SK-N-SH (cell line): Measurements from ENCODE around the gene MRPS2. TPM values are rescaled to one million over a fixed set of nuclear protein-coding genes. Genes with fewer than 3 reads are reported as not detected.

Source experiments
- CTCF ChIA-PET: fragments of 300-600, 350-600 bp; formaldehyde crosslinking; extraction: SDS; loops from one replicate; lab custom pipeline; 2021; lab: Yijun Ruan, JAX
- POLR2A ChIA-PET: fragments of 350-600 bp; sonication (Branson Sonifier 250); formaldehyde crosslinking; extraction: SDS; loops from one replicate; lab custom pipeline; 2020; ENCODE audit warnings: antibody characterized with exemption, inconsistent platforms; lab: Yijun Ruan, JAX
- DNase-seq: peaks from one replicate; pipeline ENCODE4 v3.0.0; 2012
- H2AFZ ChIP-seq: fragments of 200-600 bp; sonication (generic); 2 replicates; pipeline ENCODE4 v1.8.1; 2016; ENCODE audit warnings: antibody characterized with exemption, mild to moderate bottlenecking, low read depth
- H3F3A ChIP-seq: fragments of 200-600 bp; sonication (generic); replicated peaks from 2 replicates; pipeline ENCODE3; 2016; ENCODE audit warnings: antibody characterized with exemption, mild to moderate bottlenecking; ENCODE audit not compliant: insufficient read depth
- H3K27ac ChIP-seq, 2 experiments: fragments of 200-500 bp in 1 of 2; fragments of 200-600 bp in 1 of 2; sonication (Bioruptor generic) in 1 of 2; sonication (generic), shearing (Covaris generic) in 1 of 2; 2 replicates each; pipeline versions ENCODE4 v1.5.1 to v1.6.1; 2014 to 2016; ENCODE audit warnings: low read depth in 2 of 2, inconsistent platforms in 1 of 2, low read length in 1 of 2, mild to moderate bottlenecking in 1 of 2, mixed read lengths in 1 of 2
- H3K27me3 ChIP-seq: fragments of 200-600 bp; sonication (generic), shearing (Covaris generic); 2 replicates; pipeline ENCODE4 v1.6.1; 2016; ENCODE audit warnings: mixed run types; ENCODE audit not compliant: insufficient read depth
- H3K36me3 ChIP-seq, 2 experiments: fragments of 200-500 bp in 1 of 2; fragments of 200-600 bp in 1 of 2; sonication (Bioruptor generic) in 1 of 2; sonication (generic) in 1 of 2; replicated peaks in 1 of 2; 2 replicates each; pipeline versions ENCODE3 to v1.5.1; 2014 to 2016; ENCODE audit warnings: low read length in 1 of 2, mild to moderate bottlenecking in 1 of 2; ENCODE audit not compliant: insufficient read depth in 2 of 2, control insufficient read depth in 1 of 2
- H3K4me1 ChIP-seq, 2 experiments: fragments of 200-500 bp in 1 of 2; fragments of 200-600 bp in 1 of 2; sonication (Bioruptor generic) in 1 of 2; sonication (generic), shearing (Covaris generic) in 1 of 2; 2 replicates each; pipeline versions ENCODE4 v1.5.1 to v1.6.1; 2014 to 2016; ENCODE audit warnings: low read depth in 1 of 2, low read length in 1 of 2, mixed run types in 1 of 2; ENCODE audit not compliant: insufficient read depth in 2 of 2, control insufficient read depth in 1 of 2
- H3K4me2 ChIP-seq: fragments of 200-600 bp; sonication (generic), shearing (Covaris generic); 2 replicates; pipeline ENCODE4 v1.6.1; 2017; ENCODE audit warnings: mixed run types
- H3K4me3 ChIP-seq, 2 experiments: fragments of 200-500 bp in 1 of 2; fragments of 200-600 bp in 1 of 2; sonication (Bioruptor generic) in 1 of 2; sonication (generic), shearing (Covaris generic) in 1 of 2; 2 replicates each; pipeline versions ENCODE4 v1.5.1 to v1.8.1; 2014 to 2016; ENCODE audit warnings: low read depth in 2 of 2, inconsistent platforms in 1 of 2, low read length in 1 of 2, mild to moderate bottlenecking in 1 of 2, mixed read lengths in 1 of 2, moderate library complexity in 1 of 2
- H3K79me2 ChIP-seq: fragments of 200-600 bp; sonication (generic); 2 replicates; pipeline ENCODE4 v1.8.1; 2017; ENCODE audit warnings: mild to moderate bottlenecking; ENCODE audit not compliant: insufficient read depth
- H3K9ac ChIP-seq: fragments of 200-600 bp; sonication (generic); 2 replicates; pipeline ENCODE4 v1.6.1; 2017; ENCODE audit warnings: mixed run types
- H3K9me2 ChIP-seq: fragments of 200-600 bp; sonication (generic); 2 replicates; pipeline ENCODE4 v1.6.1; 2017; ENCODE audit warnings: mixed run types
- H3K9me3 ChIP-seq: fragments of 200-600 bp; sonication (generic); 2 replicates; pipeline ENCODE4 v1.6.1; 2017; ENCODE audit warnings: mixed run types, mild to moderate bottlenecking, moderate library complexity
- H4K20me1 ChIP-seq: fragments of 200-600 bp; sonication (generic); 2 replicates; pipeline ENCODE4 v1.6.1; 2017; ENCODE audit warnings: mild to moderate bottlenecking, mixed run types; ENCODE audit not compliant: insufficient read depth
- ELF1 ChIP-seq: IDR thresholded peaks from 2 replicates; pipeline ENCODE4 v1.4.0; 2012
- FOSL2 ChIP-seq: IDR thresholded peaks from 2 replicates; pipeline ENCODE4 v1.4.0; 2012; ENCODE audit warnings: low read depth, mild to moderate bottlenecking, moderate library complexity, borderline replicate concordance
- JUND ChIP-seq: IDR thresholded peaks from 2 replicates; pipeline ENCODE4 v1.4.0; 2012
- MXI1 ChIP-seq: IDR thresholded peaks from 2 replicates; pipeline ENCODE4 v1.6.1; 2012; ENCODE audit warnings: mild to moderate bottlenecking, low read depth, low read length, improper control_type of control experiment
- NFIC ChIP-seq: IDR thresholded peaks from 2 replicates; pipeline ENCODE4 v1.4.0; 2012; ENCODE audit warnings: borderline replicate concordance
- NRF1 ChIP-seq: IDR thresholded peaks from 2 replicates; pipeline ENCODE4 v1.6.1; 2012; ENCODE audit warnings: low read depth, mild to moderate bottlenecking, low read length
- POLR2AphosphoS5 ChIP-seq: IDR thresholded peaks from 2 replicates; pipeline ENCODE4 v1.6.1; 2012; ENCODE audit warnings: low read depth, low read length
- RAD21 ChIP-seq: IDR thresholded peaks from 2 replicates; pipeline ENCODE4 v1.6.1; 2012; ENCODE audit warnings: mild to moderate bottlenecking, low read length
- RXRA ChIP-seq: IDR thresholded peaks from 2 replicates; pipeline ENCODE4 v1.4.0; 2012; ENCODE audit warnings: low read depth, mild to moderate bottlenecking, borderline replicate concordance
- SMC3 ChIP-seq: IDR thresholded peaks from 2 replicates; pipeline ENCODE4 v1.6.1; 2012; ENCODE audit warnings: low read depth, low read length, improper control_type of control experiment
- TAF1 ChIP-seq: IDR thresholded peaks from 2 replicates; pipeline ENCODE4 v1.6.1; 2012; ENCODE audit warnings: low read depth, mild to moderate bottlenecking, low read length, moderate library complexity, borderline replicate concordance
- TCF12 ChIP-seq: IDR thresholded peaks from 2 replicates; pipeline ENCODE4 v1.4.0; 2012
- TEAD4 ChIP-seq: IDR thresholded peaks from 2 replicates; pipeline ENCODE4 v1.4.0; 2012; ENCODE audit warnings: mild to moderate bottlenecking, borderline replicate concordance; ENCODE audit not compliant: insufficient read depth
- USF2 ChIP-seq: fragments of 150-350 bp; IDR thresholded peaks from 2 replicates; pipeline ENCODE4 v1.6.1; 2017; ENCODE audit warnings: antibody characterized with exemption, low read length, low read depth, borderline replicate concordance
- YY1 ChIP-seq: IDR thresholded peaks from 2 replicates; pipeline ENCODE4 v1.4.0; 2012; ENCODE audit warnings: low read depth, mild to moderate bottlenecking
- WGBS: methylation state at CpG from one replicate; pipeline ENCODE4 v1.1.6; 2017; ENCODE audit warnings: low lambda C conversion rate; 5-methylcytosine and 5-hydroxymethylcytosine counted together
- polyA plus RNA-seq, 3 experiments: library from polyadenylated mRNA; depleted of rRNA; stranded (reverse); fragments of >200 nt; gene quantifications; 2 replicates each; pipeline ENCODE4 v1.2.3, GENCODE V29; 2012
- TF ChIP-seq, protein P1 (sequence below): fragments of 150-350 bp; IDR thresholded peaks from 2 replicates; pipeline ENCODE4 v1.6.1; 2016; ENCODE audit warnings: mild to moderate bottlenecking, low read depth, low read length
- TF ChIP-seq, protein P2 (sequence below): IDR thresholded peaks from 2 replicates; pipeline ENCODE4 v1.6.1; 2012; ENCODE audit warnings: mild to moderate bottlenecking, low read depth, low read length, moderate library complexity
- TF ChIP-seq, protein P3 (sequence below): IDR thresholded peaks from 2 replicates; pipeline ENCODE4 v1.4.0; 2012; ENCODE audit warnings: low read depth, borderline replicate concordance
- TF ChIP-seq, protein P4 (sequence below): IDR thresholded peaks from 2 replicates; pipeline ENCODE4 v1.4.0; 2012; ENCODE audit warnings: low read depth

MRPS2 gene
- polyA plus RNA-seq, 1 of the 3 experiments (the other 2 are of a cell fraction), result 113 TPM

- ChIA-PET CTCF (interaction anchor here (1.0 to 2.4 kb wide), 14 partner anchors 8 to 290 kb away, joined by 3 to 23 read pairs (median 5); partner anchors contain the start of gene KCNT1), POLR2A (interaction anchor here (2.3 kb wide), 1 partner anchor 25 kb away, joined by 8 read pairs; no protein-coding TSS in a partner anchor)
- Histone ChIP-seq H4K20me1 (peaks cover 22% of the 10 kb centered on the region), H3K36me3 (peaks cover 3 to 33% of the 10 kb centered on the region in 2 experiments), H3K4me3 (no peak overlapping the region), H3K9ac (no peak overlapping the region), H3K9me2 (no peaks in the 10 kb centered on the region), H3K4me2 (no peak overlapping the region), H3F3A (no peaks in the 10 kb centered on the region), H2AFZ (no peak overlapping the region), H3K27ac (no peak overlapping the region), H3K27me3 (no peaks in the 10 kb centered on the region), H3K9me3 (no peaks in the 10 kb centered on the region), H3K4me1 (peaks cover 6 to 13% of the 10 kb centered on the region in 2 experiments; a peak in 3 of 4 replicates), H3K79me2 (peaks cover 19% of the 10 kb centered on the region)
- 95% methylated on average over 11 of the region's 24 CpGs for WGBS
- DNase-seq, result peak; percentile 16
- TF ChIP-seq POLR2AphosphoS5 (no peak), NFIC (no peak), ELF1 (no peak), TCF12 (no peak), TAF1 (no peak), TEAD4 (no peak)
- TF ChIP-seq, protein P1, sequence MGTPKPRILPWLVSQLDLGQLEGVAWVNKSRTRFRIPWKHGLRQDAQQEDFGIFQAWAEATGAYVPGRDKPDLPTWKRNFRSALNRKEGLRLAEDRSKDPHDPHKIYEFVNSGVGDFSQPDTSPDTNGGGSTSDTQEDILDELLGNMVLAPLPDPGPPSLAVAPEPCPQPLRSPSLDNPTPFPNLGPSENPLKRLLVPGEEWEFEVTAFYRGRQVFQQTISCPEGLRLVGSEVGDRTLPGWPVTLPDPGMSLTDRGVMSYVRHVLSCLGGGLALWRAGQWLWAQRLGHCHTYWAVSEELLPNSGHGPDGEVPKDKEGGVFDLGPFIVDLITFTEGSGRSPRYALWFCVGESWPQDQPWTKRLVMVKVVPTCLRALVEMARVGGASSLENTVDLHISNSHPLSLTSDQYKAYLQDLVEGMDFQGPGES, result no peak
- TF ChIP-seq, protein P2, sequence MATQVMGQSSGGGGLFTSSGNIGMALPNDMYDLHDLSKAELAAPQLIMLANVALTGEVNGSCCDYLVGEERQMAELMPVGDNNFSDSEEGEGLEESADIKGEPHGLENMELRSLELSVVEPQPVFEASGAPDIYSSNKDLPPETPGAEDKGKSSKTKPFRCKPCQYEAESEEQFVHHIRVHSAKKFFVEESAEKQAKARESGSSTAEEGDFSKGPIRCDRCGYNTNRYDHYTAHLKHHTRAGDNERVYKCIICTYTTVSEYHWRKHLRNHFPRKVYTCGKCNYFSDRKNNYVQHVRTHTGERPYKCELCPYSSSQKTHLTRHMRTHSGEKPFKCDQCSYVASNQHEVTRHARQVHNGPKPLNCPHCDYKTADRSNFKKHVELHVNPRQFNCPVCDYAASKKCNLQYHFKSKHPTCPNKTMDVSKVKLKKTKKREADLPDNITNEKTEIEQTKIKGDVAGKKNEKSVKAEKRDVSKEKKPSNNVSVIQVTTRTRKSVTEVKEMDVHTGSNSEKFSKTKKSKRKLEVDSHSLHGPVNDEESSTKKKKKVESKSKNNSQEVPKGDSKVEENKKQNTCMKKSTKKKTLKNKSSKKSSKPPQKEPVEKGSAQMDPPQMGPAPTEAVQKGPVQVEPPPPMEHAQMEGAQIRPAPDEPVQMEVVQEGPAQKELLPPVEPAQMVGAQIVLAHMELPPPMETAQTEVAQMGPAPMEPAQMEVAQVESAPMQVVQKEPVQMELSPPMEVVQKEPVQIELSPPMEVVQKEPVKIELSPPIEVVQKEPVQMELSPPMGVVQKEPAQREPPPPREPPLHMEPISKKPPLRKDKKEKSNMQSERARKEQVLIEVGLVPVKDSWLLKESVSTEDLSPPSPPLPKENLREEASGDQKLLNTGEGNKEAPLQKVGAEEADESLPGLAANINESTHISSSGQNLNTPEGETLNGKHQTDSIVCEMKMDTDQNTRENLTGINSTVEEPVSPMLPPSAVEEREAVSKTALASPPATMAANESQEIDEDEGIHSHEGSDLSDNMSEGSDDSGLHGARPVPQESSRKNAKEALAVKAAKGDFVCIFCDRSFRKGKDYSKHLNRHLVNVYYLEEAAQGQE, result no peak
Observed at GRCh38 chr9:135505406-135506187, 5.1 kb downstream of the MRPS2 start.

GRCh38 chr9:135506327-135507103 lies 6.0 kb downstream of the MRPS2 start:
- 67% methylated on average over 3 of the region's 14 CpGs for WGBS
- no peak for TF ChIP-seq NRF1
- TF ChIP-seq USF2, result no peak
- no peak for TF ChIP-seq YY1
- no peak for TF ChIP-seq RXRA
- TF ChIP-seq, protein P3, sequence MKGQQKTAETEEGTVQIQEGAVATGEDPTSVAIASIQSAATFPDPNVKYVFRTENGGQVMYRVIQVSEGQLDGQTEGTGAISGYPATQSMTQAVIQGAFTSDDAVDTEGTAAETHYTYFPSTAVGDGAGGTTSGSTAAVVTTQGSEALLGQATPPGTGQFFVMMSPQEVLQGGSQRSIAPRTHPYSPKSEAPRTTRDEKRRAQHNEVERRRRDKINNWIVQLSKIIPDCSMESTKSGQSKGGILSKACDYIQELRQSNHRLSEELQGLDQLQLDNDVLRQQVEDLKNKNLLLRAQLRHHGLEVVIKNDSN, result no peak
- no peak for TF ChIP-seq MXI1
- TF ChIP-seq FOSL2, result no peak
- TF ChIP-seq, protein P4, sequence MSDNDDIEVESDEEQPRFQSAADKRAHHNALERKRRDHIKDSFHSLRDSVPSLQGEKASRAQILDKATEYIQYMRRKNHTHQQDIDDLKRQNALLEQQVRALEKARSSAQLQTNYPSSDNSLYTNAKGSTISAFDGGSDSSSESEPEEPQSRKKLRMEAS, result no peak
- no peak for TF ChIP-seq JUND
- TF ChIP-seq SMC3, result no peak
- no peak for TF ChIP-seq POLR2AphosphoS5
- TF ChIP-seq RAD21, result no peak
- TF ChIP-seq NFIC, result no peak

More at GRCh38 chr9:135506327-135507103, 6.0 kb downstream of the MRPS2 start:
- no peak overlapping the region for H3K27ac ChIP-seq
- H3K79me2 ChIP-seq, result peaks cover 11% of the 10 kb centered on the region
- ChIA-PET CTCF (interaction anchor here (2.1 kb wide), 1 partner anchor 86 kb away, joined by 9 read pairs; no protein-coding TSS in a partner anchor), POLR2A (no interaction called here)
- no peak overlapping the region for H3K9ac ChIP-seq
- H3K27me3 ChIP-seq, result no peaks in the 10 kb centered on the region
- H2AFZ ChIP-seq, result no peak overlapping the region
- no peak overlapping the region for H3K4me2 ChIP-seq
- DNase-seq, result peak; percentile 44
- H3K9me2 ChIP-seq, result no peaks in the 10 kb centered on the region
- peaks cover 3 to 33% of the 10 kb centered on the region in 2 experiments for H3K36me3 ChIP-seq
- peaks cover 21% of the 10 kb centered on the region for H4K20me1 ChIP-seq
- H3K9me3 ChIP-seq, result no peaks in the 10 kb centered on the region
- H3F3A ChIP-seq, result no peaks in the 10 kb centered on the region
- H3K4me3 ChIP-seq, result no peak overlapping the region
- H3K4me1 ChIP-seq, result peaks cover 6 to 10% of the 10 kb centered on the region in 2 experiments; a peak in 2 of 4 replicates
